GM18502 (cell line): ENCODE results near the gene B4GALT5.
A peak's percentile ranks its signal among the peaks of the same experiment; 100 is the strongest.
"Not testable (repeated sequence)": the region's sequence is repeated elsewhere in the genome, so short reads cannot be mapped to it uniquely, and the experiment has no call there.

Source experiments
- ATAC-seq: cut with Tn5 transposase; IDR thresholded peaks from one replicate; pipeline ENCODE4 v1.9.1; 2021; ENCODE audit warnings: mild to moderate bottlenecking; ENCODE audit not compliant: unreplicated experiment, poor library complexity

B4GALT5 gene

DNA sequence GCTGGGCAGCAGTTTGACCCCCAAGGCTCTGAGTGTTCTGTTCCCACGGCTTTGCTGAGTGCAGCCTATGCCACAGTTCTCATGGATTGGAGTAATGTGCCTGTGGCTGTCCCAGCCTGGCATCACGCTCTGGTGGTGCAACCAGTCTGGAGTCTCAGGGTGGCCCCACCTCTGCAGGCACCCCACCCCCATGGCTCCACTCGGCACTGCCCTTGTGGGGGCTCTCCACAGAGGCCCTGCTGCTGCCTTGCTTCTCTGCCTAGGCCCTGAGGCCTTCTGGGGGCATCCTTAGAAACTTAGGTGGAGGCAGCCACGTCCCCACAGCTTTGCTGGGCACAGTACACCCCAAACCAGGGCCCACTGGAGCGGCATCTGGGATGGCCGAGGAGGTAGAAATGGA, 25.4 kb upstream of the B4GALT5 start:
- ATAC-seq: no peak

DNA sequence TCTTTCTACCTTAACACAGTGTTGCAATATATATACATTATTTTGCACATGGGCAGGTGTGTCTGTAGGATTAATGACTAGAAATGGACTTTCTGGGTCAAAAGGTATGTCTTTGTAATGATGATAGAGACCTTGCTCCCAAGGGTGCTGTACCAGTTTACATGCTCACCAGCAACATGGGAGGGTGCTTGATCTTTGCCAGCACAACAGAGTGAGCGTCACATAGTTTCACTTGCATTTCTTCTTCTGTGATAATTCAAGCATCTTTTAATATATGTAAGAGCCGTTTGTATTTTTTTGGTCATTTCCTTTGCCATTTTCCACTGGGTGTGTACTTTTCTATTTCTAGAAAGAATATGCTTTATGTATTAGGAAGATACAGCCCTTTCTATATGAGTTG, 23.6 kb upstream of the B4GALT5 start:
- ATAC-seq: no peak

DNA sequence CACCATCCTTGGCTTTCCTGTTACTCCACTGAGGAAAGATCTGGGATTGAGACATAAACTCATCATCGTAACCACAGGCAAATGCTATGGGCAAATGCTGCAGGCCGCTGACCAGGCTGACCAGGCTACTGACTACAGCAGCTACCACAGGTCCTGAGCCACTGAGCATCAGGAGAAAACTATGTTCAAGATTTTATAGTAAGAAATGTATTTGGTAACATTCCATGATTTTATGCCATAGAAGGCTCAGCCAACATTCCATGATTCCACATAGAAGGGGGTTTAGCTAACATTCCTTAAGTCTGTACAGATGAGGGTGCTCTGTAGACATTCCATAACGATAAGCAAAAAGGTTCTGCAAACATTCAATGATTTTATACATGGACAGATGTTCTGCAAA, 16.1 kb upstream of the B4GALT5 start:
- no peak for ATAC-seq

DNA sequence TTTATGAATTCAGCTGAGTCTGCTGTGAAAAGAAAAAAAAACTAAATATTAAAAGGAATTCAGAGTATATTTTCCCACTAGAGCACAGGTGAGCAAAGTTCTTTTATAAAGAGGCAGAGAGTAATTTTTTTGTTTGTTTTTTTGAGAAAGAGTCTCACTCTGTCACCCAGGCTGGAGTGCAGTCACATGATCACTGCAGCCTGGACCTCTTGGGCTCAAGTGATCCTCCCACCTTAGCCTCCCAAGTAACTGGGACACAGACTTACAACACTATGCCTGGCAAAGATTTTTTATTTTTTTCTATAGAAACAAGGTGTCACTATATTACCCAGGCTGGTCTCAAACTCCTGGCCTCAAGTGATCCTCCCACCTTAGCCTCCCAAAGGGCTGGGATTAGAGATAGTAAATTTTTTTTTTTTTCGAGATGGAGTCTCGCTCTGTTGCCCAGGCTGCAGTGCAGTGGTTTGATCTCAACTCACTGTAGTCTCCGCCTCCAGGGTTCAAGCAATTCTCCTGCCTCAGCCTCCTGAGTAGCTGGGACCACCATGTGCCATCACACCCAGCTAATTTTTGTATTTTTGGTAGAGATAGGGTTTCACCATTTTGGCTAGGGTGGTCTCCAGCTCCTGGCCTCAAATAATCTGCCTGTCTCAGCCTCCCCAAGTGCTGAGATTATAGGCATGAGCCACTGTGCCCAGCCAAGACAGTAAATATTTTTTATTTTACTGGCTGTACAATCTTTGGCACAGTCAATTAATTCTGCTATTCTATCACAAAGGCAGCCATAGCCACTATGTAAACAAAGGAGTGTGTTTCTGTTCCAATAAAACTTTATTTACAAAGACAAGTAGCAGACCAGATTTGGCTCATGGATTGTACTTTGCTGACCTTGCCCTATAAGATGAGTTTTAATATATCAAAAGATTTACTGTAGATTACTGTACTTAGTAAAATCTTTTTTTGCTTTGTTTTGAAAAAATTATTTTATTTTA, 14.5 kb upstream of the B4GALT5 start:
- no peak for ATAC-seq

DNA sequence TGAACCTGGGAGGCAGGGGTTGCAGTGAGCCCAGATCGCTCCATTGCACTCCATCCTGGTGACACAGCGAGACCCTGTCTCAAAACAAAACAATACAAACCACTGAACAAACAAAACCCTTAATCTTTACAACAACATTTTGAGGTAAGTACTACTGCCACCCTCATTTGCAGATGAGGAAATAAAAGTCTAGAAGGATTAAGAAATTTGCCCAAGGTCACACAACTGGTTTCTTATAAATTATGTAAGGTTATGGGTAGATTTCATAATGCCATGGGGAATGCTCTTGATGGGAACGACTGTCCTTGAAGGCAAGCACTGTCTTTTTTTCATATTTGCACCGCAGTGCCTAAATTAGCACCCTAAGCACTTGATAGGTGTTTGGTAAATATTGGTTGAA, 13.8 kb upstream of the B4GALT5 start:
- no peak for ATAC-seq

DNA sequence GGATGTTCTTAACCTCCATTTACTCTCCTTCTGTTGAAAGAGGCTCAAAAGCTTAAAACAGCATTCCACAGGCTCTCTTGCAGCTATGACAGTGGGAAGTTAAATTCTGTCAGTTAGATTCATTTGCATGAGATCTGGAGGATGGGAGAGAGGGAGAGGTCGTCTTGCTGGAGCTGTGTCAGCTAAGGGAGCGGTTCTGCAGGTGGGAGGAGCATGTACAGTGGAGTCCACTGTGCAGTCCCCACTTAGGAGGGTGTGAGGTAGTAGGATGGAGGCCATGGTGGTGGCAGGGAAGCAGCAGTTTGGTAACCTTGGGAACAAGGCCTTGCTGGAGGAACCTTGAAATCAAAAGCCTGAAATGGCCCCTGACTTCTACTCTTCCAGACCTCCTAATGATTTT, 12.0 kb upstream of the B4GALT5 start:
- ATAC-seq: no peak

DNA sequence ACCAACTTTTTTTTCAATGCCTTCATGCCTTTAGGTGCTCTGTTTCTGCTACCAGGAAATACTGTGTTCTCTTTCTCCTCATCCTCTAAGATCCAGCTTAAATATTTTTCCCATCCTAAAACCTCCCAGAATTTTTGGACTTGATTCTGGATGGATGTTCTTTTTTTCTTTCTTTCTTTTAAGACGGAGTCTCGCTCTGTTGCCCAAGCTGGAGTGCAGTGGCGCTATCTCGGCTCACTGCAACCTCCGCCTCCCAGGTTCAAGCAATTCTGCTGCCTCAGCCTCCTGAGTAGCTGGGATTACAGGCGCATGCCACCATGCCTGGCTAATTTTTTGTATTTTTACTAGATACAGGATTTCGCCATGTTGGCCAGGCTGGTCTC, 11.5 kb upstream of the B4GALT5 start:
- ATAC-seq: not testable (repeated sequence)

DNA sequence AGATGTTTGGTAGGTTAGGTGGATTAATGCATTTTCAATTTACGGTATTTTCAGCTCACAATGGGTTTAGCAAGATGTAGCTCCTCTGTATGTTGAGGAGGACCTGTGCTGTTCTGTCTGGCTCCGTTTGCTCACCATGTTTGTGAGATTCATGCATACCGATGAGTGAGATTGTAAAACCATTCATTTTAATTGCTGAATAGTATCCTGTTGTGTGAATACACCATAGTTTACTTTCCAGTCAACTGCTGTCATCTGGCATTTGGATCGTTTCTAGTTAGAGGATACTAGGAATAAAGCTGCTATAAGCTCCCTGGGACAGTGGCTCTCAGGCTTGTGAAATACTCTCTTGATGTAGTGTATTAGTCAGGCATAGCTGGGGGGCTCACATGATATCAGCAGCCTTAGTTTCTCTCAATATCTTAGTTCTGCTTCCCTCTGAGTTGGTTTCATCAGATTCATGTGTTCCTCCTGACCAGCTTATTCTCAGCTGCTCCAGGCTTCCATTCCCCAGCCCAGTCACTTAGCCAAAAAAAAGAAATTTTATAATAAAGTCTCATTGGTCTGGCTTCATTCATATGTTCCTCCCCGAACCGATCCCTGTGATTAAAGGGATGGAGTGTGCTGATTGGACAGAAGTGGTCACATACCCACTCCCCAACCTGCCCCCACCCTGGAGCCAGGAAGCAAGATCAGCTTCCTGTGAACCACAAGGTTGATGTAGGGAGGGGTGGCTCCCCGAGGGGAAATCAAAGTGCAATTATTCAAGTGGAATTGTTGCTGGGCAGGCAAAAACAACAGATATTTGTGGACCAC, 10.9 kb upstream of the B4GALT5 start:
- no peak for ATAC-seq

DNA sequence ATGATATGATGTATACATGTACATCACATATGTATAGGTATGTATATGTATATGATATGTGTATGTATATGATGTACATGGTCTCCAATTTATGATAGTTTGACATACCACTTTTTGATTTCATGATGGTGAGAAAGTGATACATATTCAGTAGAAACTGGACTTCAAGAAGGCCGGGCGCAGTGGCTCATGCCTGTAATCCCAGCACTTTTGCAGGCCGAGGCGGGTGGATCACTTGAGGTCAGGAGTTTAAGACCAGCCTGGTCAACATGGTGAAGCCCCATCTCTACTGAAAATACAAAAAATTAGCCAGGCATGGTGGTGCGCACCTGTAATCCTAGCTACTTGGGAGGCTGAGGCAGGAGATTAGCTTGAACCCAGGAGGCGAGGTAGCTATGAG, 10.1 kb upstream of the B4GALT5 start:
- not testable (repeated sequence) for ATAC-seq

DNA sequence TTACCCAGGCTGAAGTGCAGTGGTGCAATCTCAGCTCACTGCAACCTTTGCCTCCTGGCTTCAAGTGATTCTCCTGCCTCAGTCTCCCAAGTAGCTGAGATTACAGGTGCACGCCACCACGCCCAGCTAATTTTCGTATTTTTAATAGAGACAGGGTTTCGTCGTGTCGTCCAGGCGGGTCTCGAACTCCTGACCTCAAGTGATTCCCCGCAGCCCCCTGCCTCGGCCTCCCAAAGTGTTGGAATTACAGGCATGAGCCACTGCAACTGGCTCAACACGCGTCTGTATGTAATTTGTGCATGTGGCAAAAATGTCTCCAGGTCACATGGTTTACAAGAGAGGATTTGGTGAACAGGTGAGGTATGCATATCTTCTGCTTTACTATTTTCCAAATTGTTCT, 7.6 kb upstream of the B4GALT5 start:
- ATAC-seq: not testable (repeated sequence)

DNA sequence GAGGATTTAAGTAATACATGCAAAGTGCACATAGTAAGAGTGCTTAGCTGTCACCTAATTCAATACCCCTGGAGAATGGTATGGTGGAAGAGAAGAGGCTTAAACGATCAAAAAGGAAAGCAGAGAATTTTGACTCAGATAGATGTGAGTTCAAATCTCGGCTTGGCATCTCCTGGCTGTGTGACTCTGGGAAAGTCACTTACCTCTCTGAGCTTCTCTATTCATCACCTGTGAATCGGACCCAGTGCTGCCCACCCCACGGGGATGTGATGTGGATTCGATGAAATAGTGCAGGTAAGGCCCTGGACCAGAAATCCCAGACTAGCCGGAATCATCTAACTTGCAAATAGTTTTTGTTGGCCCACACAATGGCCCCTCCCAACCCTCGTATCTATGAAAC, 1.8 kb upstream of the B4GALT5 start:
- ATAC-seq: no peak

DNA sequence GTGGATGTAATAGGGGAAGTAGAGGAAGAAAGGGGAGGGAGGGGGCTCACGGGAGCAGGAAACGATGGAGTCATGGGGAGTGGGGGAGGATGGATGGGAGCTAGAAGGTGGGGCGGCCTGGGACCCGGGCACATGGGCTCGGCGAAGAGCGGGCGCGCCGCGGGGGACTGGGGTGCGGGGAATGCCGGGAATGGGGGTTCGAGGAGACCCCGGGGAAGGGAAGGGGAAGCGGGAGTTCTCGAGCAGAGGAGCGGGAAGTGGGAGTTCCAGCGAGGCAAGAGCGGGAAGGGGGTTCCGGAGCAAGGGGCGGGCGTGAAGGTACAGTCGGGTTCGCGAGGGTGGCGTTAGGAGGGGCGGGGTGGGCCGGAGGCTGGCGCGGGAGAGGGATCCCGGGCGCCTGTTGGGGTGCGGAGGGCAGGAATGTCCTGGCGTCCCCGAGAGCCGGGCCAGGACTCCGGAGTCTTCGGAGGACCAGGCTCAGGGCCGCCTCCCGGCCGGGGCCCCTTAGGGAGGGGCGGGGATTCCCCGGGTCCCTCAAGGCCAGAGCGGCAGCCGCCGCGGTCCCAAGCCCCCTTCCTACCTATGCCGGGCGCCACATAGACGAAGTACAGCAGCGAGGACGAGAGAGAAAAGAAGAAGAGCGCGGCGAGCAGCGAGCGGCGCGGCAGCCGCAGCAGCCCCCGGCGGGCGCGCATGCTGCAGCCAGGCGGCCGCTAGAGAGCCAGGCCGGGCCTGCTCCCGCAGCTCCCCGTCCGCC, 504 bp downstream of the B4GALT5 start:
- ATAC-seq: peak; percentile 55

DNA sequence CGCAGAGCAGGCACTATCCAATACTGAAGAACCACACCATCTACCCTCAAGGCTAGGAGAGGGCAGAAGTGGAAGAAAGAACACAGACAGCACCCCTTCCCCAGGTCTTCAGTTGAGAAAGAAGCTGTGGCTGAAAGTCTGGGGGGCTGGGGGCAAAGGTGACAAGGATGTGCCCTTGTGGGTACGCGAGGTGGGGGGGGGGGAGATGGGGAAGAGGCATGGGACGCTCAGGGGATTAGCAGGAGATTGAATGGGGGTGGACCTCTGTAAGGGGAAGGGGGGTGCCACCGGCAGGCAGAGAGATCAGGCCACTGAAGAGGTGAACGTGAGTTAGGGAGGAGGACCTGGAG, 1.1 kb downstream of the B4GALT5 start:
- ATAC-seq: no peak

DNA sequence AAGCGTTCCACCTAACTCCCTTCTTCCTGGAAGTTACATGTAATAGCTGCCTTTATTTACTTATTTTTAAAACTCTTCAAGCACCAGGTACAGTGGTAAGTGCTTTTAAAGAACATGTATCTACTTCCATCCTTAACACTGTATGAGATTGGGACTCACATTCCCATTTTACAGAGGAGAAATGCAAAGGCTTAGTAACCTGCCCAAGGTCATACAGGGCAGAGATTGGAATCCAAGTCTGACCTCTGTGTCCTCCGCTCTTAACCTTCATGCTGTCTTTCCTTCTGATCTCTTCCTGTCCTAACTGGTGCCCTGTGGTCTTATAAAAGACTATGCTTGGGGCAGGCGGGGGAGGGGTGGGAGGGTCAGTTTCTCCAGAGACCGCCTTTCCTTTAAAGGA, 1.6 kb downstream of the B4GALT5 start:
- ATAC-seq: no peak

DNA sequence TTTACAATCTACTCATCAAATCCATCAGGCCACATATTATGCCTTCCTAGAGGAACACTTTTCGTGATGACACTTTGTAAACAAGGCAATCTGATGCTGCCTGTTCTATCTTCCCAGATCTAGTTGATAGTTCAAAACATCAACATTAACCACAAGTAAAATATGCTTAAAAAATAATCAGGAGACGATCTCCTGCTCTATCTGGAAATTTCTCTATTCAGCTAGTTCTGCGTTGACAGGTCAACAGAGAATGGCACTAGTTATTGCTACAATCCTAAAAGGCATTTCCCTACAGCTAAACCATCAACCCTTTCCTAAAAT, 2.1 kb downstream of the B4GALT5 start:
- no peak for ATAC-seq

DNA sequence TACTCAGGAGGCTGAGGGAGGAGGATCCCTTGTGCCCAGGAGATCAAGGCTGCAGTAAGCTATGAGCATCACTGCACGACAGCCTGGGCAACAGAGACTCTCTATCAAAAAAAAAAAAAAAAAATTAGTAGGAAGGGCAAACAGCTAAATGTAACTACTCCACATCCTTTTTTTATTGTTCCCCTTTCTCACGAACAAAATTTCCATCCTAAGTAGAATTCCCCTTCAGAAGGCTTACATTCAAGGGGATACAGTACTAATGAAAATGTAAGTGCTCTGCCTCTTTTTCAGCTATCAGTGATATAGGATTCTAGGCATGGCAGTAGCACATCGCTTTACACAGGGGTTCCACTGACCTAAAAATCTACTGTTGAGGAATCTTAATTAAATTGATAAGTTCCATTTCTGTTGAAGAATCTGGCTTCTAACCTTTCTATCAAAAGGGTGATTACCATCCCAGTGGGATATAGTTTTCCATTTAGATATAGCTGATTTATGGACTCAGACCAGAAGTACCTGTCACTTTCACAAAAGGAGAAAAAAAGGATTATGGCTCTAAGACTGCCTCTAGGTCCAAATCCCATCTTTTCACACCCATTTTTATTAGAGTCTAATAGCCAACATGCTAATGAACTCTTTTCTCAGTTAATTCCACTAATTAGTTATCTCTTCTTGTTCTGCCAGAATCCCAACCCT, 2.6 kb downstream of the B4GALT5 start:
- ATAC-seq: no peak

DNA sequence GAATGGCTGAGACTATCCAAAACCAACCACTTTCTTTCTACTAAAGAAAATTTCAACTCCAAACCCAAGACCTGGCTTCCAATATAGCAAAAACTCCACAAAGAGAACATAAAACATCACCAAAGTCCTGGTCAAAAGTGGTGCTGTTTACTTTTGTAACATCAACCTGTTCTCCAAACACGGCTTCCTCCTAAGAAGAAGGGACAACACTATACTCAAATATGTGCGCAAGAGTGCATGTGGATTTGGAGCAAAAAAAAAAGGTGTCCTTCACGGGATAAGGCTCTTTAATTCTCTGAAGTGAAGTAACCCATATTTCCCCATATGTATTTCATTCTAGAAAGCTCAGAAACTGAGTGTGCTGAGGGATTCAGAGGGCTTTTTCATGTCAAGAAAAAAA, 6.6 kb downstream of the B4GALT5 start:
- no peak for ATAC-seq

DNA sequence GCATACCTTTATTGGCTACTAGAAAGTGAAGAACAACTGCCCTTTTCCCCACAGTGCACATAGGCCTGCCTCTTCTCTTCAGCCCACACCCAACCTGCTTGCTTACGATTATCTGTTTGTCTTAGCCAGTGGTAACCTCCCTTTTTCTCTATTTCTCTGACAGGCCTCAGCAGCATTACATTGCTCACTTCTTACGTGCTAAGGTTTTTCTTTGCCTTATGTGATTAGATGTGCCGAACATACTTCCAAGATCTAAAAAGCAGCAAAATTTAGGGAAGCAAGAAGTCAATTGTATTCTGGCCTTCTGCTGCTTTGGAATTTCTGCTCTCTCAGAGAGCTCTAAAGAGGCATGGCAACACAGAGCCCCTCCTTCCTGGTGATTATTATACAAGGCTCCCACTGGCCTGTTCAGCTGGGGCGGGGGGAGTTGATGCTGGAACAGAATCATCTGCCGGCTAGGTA, 7.0 kb downstream of the B4GALT5 start:
- no peak for ATAC-seq

DNA sequence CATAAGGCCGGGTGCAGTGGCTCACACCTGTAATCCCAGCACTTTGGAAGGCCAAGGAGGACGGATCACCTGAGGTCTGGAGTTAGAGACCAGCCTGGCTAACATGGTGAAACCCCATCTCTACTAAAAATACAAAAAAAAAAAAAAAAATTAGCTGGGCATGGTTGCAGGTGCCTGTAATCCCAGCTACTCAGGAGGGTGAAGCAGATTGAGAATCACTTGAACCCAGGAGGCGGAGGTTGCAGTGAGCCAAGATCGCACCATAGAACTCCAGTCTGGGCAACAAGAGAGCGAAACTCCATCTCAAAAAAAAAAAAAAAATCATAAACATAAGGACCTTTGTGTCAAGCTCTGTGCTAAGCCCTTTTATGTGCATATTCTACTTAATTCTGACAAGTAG, 7.8 kb downstream of the B4GALT5 start:
- ATAC-seq: not testable (repeated sequence)

DNA sequence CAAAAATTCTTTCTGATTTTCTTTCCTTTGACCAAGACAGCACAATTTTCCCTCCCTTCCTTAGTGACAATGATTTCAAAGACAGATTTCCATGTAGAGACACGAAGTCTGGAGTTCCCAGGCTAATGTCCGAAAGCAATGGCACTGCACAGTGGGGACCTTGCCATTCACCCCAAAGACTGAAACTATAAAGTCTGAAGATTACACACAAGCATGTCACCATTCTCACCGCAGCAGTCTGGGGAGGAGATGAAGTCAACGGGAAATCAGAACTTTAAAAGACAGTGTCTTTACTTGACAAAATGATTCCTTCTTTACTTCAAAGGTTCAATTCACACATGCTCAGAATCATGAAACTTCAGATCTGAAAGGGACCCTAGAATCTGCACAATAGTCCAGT, 8.3 kb downstream of the B4GALT5 start:
- no peak for ATAC-seq
